Measurements from ENCODE around the gene PSTK.

DNA sequence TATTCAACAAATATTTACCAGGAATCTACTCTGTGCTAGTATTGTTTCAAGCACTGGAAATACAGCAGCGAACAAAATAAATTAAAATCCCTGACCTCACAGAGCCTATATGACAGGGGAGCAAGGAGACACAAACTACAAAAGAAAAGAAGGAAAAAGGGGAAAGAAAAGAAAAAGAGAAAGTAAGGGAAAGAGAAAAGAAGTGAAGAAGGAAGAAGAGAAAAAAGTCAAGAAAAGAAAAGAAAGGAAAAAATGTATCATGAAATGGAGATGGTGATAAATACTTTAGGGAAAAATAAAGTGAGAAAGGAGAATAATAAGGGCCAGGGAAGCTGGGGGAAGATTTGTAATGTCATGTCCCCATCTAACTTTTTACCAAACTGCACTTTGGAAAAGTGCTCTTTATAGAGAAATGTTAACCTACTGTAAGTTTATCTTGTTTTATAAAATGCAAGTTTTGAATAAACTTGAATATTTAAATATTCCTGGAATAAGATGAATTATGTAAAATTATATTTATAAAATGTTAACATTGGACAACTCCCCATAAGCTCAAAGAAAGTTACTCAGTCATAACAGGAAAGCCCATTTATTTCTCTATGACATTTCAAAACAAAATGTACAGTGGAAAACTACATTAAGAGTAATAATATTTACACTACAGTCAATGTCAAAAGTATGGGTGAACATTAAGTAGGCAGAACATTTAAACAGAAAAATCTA is 40.9 kb upstream of the PSTK start:
- TF ChIP-seq, protein P1, sequence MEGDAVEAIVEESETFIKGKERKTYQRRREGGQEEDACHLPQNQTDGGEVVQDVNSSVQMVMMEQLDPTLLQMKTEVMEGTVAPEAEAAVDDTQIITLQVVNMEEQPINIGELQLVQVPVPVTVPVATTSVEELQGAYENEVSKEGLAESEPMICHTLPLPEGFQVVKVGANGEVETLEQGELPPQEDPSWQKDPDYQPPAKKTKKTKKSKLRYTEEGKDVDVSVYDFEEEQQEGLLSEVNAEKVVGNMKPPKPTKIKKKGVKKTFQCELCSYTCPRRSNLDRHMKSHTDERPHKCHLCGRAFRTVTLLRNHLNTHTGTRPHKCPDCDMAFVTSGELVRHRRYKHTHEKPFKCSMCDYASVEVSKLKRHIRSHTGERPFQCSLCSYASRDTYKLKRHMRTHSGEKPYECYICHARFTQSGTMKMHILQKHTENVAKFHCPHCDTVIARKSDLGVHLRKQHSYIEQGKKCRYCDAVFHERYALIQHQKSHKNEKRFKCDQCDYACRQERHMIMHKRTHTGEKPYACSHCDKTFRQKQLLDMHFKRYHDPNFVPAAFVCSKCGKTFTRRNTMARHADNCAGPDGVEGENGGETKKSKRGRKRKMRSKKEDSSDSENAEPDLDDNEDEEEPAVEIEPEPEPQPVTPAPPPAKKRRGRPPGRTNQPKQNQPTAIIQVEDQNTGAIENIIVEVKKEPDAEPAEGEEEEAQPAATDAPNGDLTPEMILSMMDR (IDR thresholded peaks at IDR 0.05): no peak
- TF ChIP-seq ZFX (IDR thresholded peaks at IDR 0.05; ENCODE audit: borderline replicate concordance): no peak

Data from 22Rv1 (cell line).